CD4-positive, CD25-positive, alpha-beta regulatory T cell (primary cell): ENCODE measurements around the gene LRP1. TPM values are rescaled to one million over a fixed set of nuclear protein-coding genes. Genes with fewer than 3 reads are reported as not detected.

Source experiments
- ATAC-seq, 2 donors: fragments of 150-1000 bp; cut with Tn5 transposase; one replicate each; pipeline ENCODE4 v1.10.0; 2021; ENCODE audit warnings: low read depth in 2 of 2, moderate number of reproducible peaks in 2 of 2, moderate library complexity in 1 of 2
- DNase-seq, 3 donors: peaks; one replicate each; pipeline versions ENCODE4 v3.0.0 to v3.0.0-alpha.2; 2012 to 2022; ENCODE audit warnings: mixed read lengths in 1 of 3
- H3K27ac ChIP-seq: one replicate; pipeline ENCODE4 v1.7.0; 2013; ENCODE audit warnings: mild to moderate bottlenecking, low read length; ENCODE audit not compliant: insufficient read depth, poor library complexity, severe bottlenecking
- H3K27me3 ChIP-seq: one replicate; pipeline ENCODE4 v1.7.0; 2013; ENCODE audit warnings: low read length; ENCODE audit not compliant: control insufficient read depth, insufficient read depth
- H3K36me3 ChIP-seq: one replicate; pipeline ENCODE4 v1.7.0; 2013; ENCODE audit warnings: mild to moderate bottlenecking, low read length, moderate library complexity; ENCODE audit not compliant: control insufficient read depth, insufficient read depth
- H3K4me1 ChIP-seq: 2 replicates; pipeline ENCODE4 v1.7.0; 2013; ENCODE audit warnings: mild to moderate bottlenecking, low read length; ENCODE audit not compliant: insufficient read depth, control insufficient read depth, poor library complexity, severe bottlenecking
- H3K4me3 ChIP-seq: one replicate; pipeline ENCODE4 v1.7.0; 2013; ENCODE audit warnings: low read depth, mild to moderate bottlenecking, low read length, moderate library complexity
- H3K9me3 ChIP-seq, 2 experiments: 1 replicate in 1 of 2; 2 replicates in 1 of 2; pipeline ENCODE4 v1.7.0; 2013; ENCODE audit warnings: low read length in 2 of 2, mild to moderate bottlenecking in 1 of 2, moderate library complexity in 1 of 2; ENCODE audit not compliant: control insufficient read depth in 2 of 2
- H3K27ac Mint-ChIP-seq, 3 donors: one replicate each; pipeline ENCODE4 v1.8.0; 2020 to 2022; ENCODE audit warnings: mild to moderate bottlenecking in 3 of 3, mixed read lengths in 3 of 3, moderate library complexity in 2 of 3
- H3K27me3 Mint-ChIP-seq: one replicate; pipeline ENCODE4 v1.8.0; 2022; ENCODE audit warnings: mild to moderate bottlenecking, mixed read lengths
- H3K36me3 Mint-ChIP-seq: one replicate; pipeline ENCODE4 v1.8.0; 2020; ENCODE audit warnings: mixed read lengths
- H3K4me1 Mint-ChIP-seq, 4 donors: one replicate each; pipeline ENCODE4 v1.8.0; 2020 to 2022; ENCODE audit warnings: mixed read lengths in 4 of 4, mild to moderate bottlenecking in 1 of 4
- H3K4me3 Mint-ChIP-seq, 4 donors: one replicate each; pipeline ENCODE4 v1.8.0; 2020 to 2022; ENCODE audit warnings: mild to moderate bottlenecking in 4 of 4, mixed read lengths in 4 of 4, moderate library complexity in 3 of 4
- H3K9me3 Mint-ChIP-seq, 7 donors: one replicate each; pipeline ENCODE4 v1.8.0; 2020 to 2022; ENCODE audit warnings: mixed read lengths in 7 of 7, mild to moderate bottlenecking in 3 of 7, moderate library complexity in 2 of 7
- polyA plus RNA-seq, 4 donors: library from polyadenylated mRNA; unstranded; fragments of 300-500 nt; fragmentation: Illumina TruSeq; gene quantifications; one replicate each; pipeline ENCODE4 v1.2.3, GENCODE V29; 2021
- total RNA-seq: library from RNA; stranded (reverse); gene quantifications from one replicate; pipeline ENCODE4 v1.2.3, GENCODE V29; 2022

The LRP1 gene
- total and polyA plus RNA-seq, 5 donors from 2014 or later: 0.13 to 3.9 (median 0.21) TPM; not detected in 1

DNA sequence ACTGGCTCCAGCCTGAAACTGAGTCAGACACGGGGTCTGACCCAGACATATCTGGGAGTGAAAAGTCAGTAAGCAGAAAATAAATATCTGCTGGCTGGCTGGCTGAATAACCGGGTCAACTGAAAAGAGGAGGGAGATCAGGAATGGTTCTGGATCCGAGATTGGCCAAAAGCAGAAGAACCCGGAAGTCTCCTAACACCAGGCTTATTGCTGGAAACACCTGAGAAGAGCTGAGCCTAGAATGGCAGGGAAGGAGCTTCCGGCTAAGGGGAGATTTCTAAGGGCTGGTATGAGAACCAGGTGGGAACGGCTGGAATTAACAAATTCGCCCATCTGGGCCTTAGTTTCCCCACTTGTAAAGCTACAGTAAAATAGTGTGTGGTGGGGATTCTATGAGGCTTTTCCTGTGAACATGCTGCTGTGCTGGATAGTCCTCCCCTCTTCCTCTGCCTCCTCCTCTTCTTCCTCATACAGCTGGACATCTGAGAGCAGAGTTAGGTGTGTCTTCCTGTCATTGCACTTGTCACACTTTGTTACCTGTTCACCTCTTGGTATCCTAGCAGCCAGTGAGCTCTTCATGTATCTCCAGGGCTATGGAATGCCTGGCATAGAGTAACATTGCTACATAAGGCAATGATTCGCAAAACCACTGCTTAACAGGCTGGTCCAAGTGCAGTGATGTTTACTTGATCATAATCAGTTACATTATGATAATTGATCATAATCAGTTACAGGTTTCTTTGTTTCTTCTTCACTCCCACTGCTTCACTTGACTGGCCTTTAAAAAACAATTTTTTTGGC, 99.2 kb downstream of the LRP1 start:
- DNase-seq: no peak
- Histone ChIP-seq H3K4me1 (peaks cover 57% of the 10 kb centered on the region), H3K36me3 (peaks cover 7% of the 10 kb centered on the region), H3K4me3 (no peak overlapping the region), H3K27me3 (peaks cover 8% of the 10 kb centered on the region), H3K9me3 (no peaks in the 10 kb centered on the region), H3K27ac (no peak overlapping the region)
- H3K27ac Mint-ChIP-seq: peak overlapping the region in 1 of 3 donors; percentile 73
- H3K27me3 Mint-ChIP-seq: peaks cover 36% of the 10 kb centered on the region
- peaks cover 0 to 3% (median 0%) of the 10 kb centered on the region in 7 donors for H3K9me3 Mint-ChIP-seq
- peaks cover 16% of the 10 kb centered on the region for H3K36me3 Mint-ChIP-seq
- peaks cover 8 to 69% (median 37%) of the 10 kb centered on the region in 4 donors for H3K4me1 Mint-ChIP-seq
- H3K4me3 Mint-ChIP-seq: peak overlapping the region; percentile 0 to 74 (median 19)
- no peak for ATAC-seq

DNA sequence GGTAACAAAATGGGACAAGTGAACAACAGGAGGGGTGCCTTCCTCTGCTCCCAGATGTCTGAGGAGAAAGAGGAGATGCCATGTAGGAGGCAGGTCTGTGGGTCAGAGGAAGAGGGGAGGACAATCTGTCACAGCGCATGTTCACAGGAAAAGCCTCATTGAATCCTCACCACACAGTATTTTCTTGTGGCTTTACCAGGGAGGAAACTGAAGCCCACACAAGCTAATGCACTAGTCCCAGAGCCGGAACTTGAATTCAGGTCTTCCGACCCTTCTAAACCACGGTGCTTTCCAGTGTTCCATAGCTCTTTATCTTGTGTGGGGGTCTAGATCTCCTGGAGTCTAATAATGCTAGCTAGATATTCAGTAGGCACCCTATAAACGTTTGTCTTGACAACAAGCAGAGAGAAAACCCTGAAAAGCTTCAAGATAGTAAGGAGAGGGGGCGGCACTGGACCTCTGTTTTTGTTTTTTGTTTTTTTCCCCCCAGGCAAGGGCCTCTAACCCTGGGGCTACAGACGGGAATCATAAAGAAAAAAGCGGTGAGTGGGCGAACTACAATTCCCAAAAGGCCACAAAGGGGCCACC, 100.9 kb downstream of the LRP1 start:
- peaks cover 72% of the 10 kb centered on the region for H3K4me1 ChIP-seq
- H3K4me1 Mint-ChIP-seq: peaks cover 9 to 80% (median 44%) of the 10 kb centered on the region in 4 donors
- ATAC-seq: peak in 1 of 2 donors; percentile 7

DNA sequence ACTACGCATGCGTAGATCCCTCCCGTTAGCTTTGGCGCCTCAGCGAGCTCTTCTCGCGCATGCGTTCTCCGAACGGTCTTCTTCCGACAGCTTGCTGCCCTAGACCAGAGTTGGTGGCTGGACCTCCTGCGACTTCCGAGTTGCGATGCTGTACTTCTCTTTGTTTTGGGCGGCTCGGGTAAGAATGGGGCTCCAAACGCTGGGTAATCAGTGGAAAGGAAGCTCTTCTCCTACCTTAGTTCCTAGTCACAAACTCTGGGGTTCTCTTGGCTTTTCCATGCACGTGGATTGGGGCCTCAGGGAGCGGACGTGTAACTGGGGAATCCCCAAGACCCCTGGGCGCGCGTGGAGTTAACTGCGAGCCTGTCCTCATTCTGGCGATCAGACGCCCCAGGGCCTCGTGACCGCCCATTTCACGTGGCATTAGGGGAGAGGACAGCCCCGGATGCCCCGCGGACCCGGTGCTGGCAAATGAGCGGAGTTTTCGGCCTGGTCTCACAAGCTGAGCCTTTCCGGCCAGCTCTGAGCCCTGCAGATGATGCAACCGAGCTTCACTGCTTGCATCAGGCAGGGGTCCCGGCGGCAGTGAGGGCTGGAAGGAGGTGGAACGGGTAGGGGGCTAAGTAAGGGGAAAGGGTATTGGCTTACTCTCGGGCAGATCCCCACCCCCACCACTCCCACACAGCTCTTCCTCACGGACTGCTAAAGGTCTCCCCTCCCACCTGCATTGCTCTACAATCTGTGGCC, 101.5 kb downstream of the LRP1 start, which contains the start of gene SHMT2:
SHMT2 (plus strand) TSS at position 78 of the 747 bp plus-strand sequence; CDS start at position 146, 68 bp downstream.
- ATAC-seq (peak; percentile 45 to 47), DNase-seq (peak; percentile 90 to 96 (median 92))
- H3K4me3 Mint-ChIP-seq: peak within 1 kb of the TSS; percentile 98 to 99 (median 99)
- Histone ChIP-seq H3K4me3 (peak within 1 kb of the TSS; percentile 94), H3K27ac (peak within 1 kb of the TSS; percentile 76), H3K27me3 (no peaks in the 10 kb centered on the region), H3K36me3 (peaks cover 27% of the 10 kb centered on the region), H3K4me1 (peaks cover 75% of the 10 kb centered on the region), H3K9me3 (no peaks in the 10 kb centered on the region)
- peaks cover 34% of the 10 kb centered on the region for H3K36me3 Mint-ChIP-seq
- H3K27me3 Mint-ChIP-seq: peaks cover 16% of the 10 kb centered on the region
- peaks cover 0 to 3% (median 0%) of the 10 kb centered on the region in 7 donors for H3K9me3 Mint-ChIP-seq
- H3K27ac Mint-ChIP-seq: peak within 1 kb of the TSS; percentile 89 to 95 (median 95)
- H3K4me1 Mint-ChIP-seq: peaks cover 14 to 85% (median 50%) of the 10 kb centered on the region in 4 donors

More for the DNA sequence above, 100.9 kb downstream of the LRP1 start:
- peak overlapping the region; percentile 94 for H3K4me3 ChIP-seq
- Mint-ChIP-seq H3K9me3 (peaks cover 0 to 3% (median 0%) of the 10 kb centered on the region in 7 donors), H3K27ac (peak overlapping the region; percentile 89 to 95 (median 95)), H3K27me3 (peaks cover 20% of the 10 kb centered on the region), H3K36me3 (peaks cover 29% of the 10 kb centered on the region), H3K4me3 (peak overlapping the region; percentile 98 to 99 (median 99))
- peaks cover 24% of the 10 kb centered on the region for H3K36me3 ChIP-seq
- no peaks in the 10 kb centered on the region for H3K9me3 ChIP-seq
- peak overlapping the region; percentile 76 for H3K27ac ChIP-seq
- H3K27me3 ChIP-seq: no peaks in the 10 kb centered on the region
- peak in 1 of 3 donors; percentile 63 for DNase-seq

DNA sequence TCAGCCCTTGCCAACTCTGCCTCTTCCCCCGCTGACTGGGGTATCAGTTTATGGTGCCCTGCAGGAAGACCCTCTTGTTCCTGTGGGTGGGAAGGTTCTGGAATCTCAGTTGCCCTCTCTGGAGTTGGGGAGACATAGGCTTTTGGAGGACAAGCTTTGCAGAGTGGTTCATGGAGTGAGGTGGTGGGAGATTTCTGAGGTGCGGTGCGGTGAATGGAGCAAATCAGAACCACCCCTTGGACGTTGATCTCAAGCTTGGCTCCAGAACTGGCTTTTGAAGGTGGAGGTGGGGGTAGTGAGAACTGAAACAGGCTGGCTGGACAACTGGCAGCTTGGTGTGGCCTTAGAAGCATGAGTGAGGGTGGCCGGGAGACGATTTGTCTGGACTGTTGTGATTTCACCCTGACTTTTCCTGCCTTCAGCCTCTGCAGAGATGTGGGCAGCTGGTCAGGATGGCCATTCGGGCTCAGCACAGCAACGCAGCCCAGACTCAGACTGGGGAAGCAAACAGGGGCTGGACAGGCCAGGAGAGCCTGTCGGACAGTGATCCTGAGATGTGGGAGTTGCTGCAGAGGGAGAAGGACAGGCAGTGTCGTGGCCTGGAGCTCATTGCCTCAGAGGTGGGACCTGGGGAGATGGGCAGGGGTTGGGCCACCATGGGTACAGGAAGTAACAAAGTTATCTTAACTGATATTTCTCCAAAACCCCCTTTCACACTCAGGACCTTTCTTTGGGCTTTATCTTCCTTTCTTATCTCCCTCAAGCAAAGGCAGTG, 102.3 kb downstream of the LRP1 start:
- Mint-ChIP-seq H3K27me3 (peaks cover 16% of the 10 kb centered on the region), H3K4me3 (peak overlapping the region; percentile 98 to 99 (median 99)), H3K27ac (peak overlapping the region; percentile 89 to 95 (median 95)), H3K9me3 (peaks cover 0 to 3% (median 0%) of the 10 kb centered on the region in 7 donors), H3K4me1 (peaks cover 14 to 87% (median 53%) of the 10 kb centered on the region in 4 donors), H3K36me3 (peaks cover 34% of the 10 kb centered on the region)
- Histone ChIP-seq H3K36me3 (peaks cover 27% of the 10 kb centered on the region), H3K4me1 (peaks cover 75% of the 10 kb centered on the region), H3K27me3 (no peaks in the 10 kb centered on the region), H3K27ac (peak overlapping the region; percentile 76), H3K4me3 (peak overlapping the region; percentile 94), H3K9me3 (no peaks in the 10 kb centered on the region)
- ATAC-seq (no peak), DNase-seq (no peak)

- peaks cover 0 to 3% (median 0%) of the 10 kb centered on the region in 7 donors for H3K9me3 Mint-ChIP-seq
- H3K4me1 Mint-ChIP-seq: peaks cover 14 to 87% (median 53%) of the 10 kb centered on the region in 4 donors
- H3K27ac Mint-ChIP-seq: peak overlapping the region in 2 of 3 donors; percentile 83 to 95
- H3K27me3 Mint-ChIP-seq: peaks cover 12% of the 10 kb centered on the region
- peak overlapping the region; percentile 98 to 99 (median 99) for H3K4me3 Mint-ChIP-seq
- DNase-seq (no peak), ATAC-seq (no peak)
- Histone ChIP-seq H3K4me3 (peak overlapping the region; percentile 94), H3K4me1 (peaks cover 77% of the 10 kb centered on the region), H3K27ac (peak overlapping the region; percentile 30), H3K9me3 (no peaks in the 10 kb centered on the region), H3K27me3 (no peaks in the 10 kb centered on the region), H3K36me3 (peaks cover 27% of the 10 kb centered on the region)
- H3K36me3 Mint-ChIP-seq: peaks cover 34% of the 10 kb centered on the region
Observed at GRCh38 chr12:57231276-57232021, 103.2 kb downstream of the LRP1 start.

DNA sequence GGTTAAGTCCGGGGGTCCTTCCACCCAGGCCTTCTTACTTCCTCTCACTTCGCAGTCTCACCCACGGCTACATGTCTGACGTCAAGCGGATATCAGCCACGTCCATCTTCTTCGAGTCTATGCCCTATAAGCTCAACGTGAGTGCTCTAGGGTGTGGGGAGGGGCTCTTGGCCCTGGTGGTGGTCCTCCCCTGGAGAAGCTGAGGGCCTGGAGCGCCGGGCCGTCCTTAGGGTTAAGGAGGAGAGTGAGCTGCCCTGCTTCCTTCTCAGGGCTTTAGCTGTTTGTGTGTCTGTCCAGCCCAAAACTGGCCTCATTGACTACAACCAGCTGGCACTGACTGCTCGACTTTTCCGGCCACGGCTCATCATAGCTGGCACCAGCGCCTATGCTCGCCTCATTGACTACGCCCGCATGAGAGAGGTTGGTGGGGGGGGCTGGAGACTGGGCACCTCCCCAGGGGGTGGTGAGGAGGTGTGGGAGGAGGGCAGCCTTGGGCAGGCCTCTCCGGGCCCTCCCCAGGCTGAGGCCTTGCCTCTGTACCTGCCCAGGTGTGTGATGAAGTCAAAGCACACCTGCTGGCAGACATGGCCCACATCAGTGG, 104.0 kb downstream of the LRP1 start:
- Mint-ChIP-seq H3K27me3 (peaks cover 13% of the 10 kb centered on the region), H3K36me3 (peaks cover 34% of the 10 kb centered on the region), H3K4me1 (peaks cover 12 to 90% (median 55%) of the 10 kb centered on the region in 4 donors), H3K27ac (peak overlapping the region in 1 of 3 donors; percentile 83), H3K9me3 (peaks cover 0 to 3% (median 0%) of the 10 kb centered on the region in 7 donors), H3K4me3 (peak overlapping the region; percentile 98 to 99 (median 99))
- Histone ChIP-seq H3K4me3 (no peak overlapping the region), H3K27ac (no peak overlapping the region), H3K36me3 (peaks cover 27% of the 10 kb centered on the region), H3K9me3 (no peaks in the 10 kb centered on the region), H3K4me1 (peaks cover 83% of the 10 kb centered on the region), H3K27me3 (no peaks in the 10 kb centered on the region)
- ATAC-seq (no peak), DNase-seq (no peak)
